Endothelial cell of umbilical vein (primary cell): Measurements from ENCODE around the gene SEMA3G. TPM values are rescaled to one million over a fixed set of nuclear protein-coding genes. Genes with fewer than 3 reads are reported as not detected.

ENCODE experiments used
- BruUV-seq: library from RNA; stranded (reverse); fragments of 400-500 nt; replicated peaks from 2 replicates; lab custom pipeline; 2021; lab: Mats Ljungman, UMichigan
- CTCF ChIA-PET: fragments of 300-600, 350-600 bp; sonication (Branson Sonifier 250); formaldehyde crosslinking; loops from one replicate; lab custom pipeline; 2021; ENCODE audit warnings: antibody characterized with exemption, inconsistent platforms; lab: Charles Lee
- POLR2A ChIA-PET: fragments of 300-600, 350-600 bp; sonication (Branson Sonifier 250); formaldehyde crosslinking; loops from one replicate; lab custom pipeline; 2021; ENCODE audit warnings: antibody characterized with exemption, inconsistent platforms; lab: Charles Lee
- DNase-seq: peaks from one replicate; pipeline ENCODE4 v3.0.0-alpha.2; 2011; ENCODE audit warnings: low read depth, low spot score
- FAIRE-seq: peaks from 2 replicates; lab custom pipeline; 2011; peaks lifted over from hg19 to GRCh38; lab: Jason Lieb, UNC
- H2AFZ ChIP-seq: 2 replicates; pipeline ENCODE4 v1.6.0; 2012; ENCODE audit warnings: low read depth, low read length, control low read depth, inconsistent platforms
- H3K27ac ChIP-seq: 2 replicates; pipeline ENCODE4 v1.5.1; 2011; ENCODE audit warnings: low read depth, mild to moderate bottlenecking, control low read depth, low read length, moderate library complexity; ENCODE audit not compliant: insufficient read depth
- H3K27me3 ChIP-seq, 2 experiments: 2 replicates each; pipeline versions ENCODE4 v1.6.0 to v1.6.1; 2011; ENCODE audit warnings: low read length in 2 of 2, mixed read lengths in 1 of 2; ENCODE audit not compliant: control insufficient read depth in 2 of 2, insufficient read depth in 2 of 2
- H3K36me3 ChIP-seq, 2 experiments: 2 replicates in 1 of 2; 3 replicates in 1 of 2; pipeline ENCODE4 v1.5.1; 2011; ENCODE audit warnings: low read length in 2 of 2, mild to moderate bottlenecking in 1 of 2, moderate library complexity in 1 of 2; ENCODE audit not compliant: control insufficient read depth in 2 of 2, insufficient read depth in 2 of 2; ENCODE audit errors: extremely low read depth in 1 of 2
- H3K4me1 ChIP-seq: 3 replicates; pipeline ENCODE4 v1.5.1; 2011; ENCODE audit warnings: mild to moderate bottlenecking, low read length; ENCODE audit not compliant: control insufficient read depth, insufficient read depth; ENCODE audit errors: extremely low read depth
- H3K4me2 ChIP-seq: 2 replicates; pipeline ENCODE4 v1.6.1; 2011; ENCODE audit warnings: low read length, control low read depth, mixed read lengths; ENCODE audit not compliant: insufficient read depth
- H3K4me3 ChIP-seq, 3 experiments: fragments of 200-600 bp in 1 of 3; sonication (generic), shearing (Covaris generic) in 1 of 3; replicated peaks in 1 of 3; 2 replicates each; pipeline ENCODE4 v1.5.1; 2011 to 2016; ENCODE audit warnings: control low read depth in 3 of 3, low read length in 3 of 3, mild to moderate bottlenecking in 2 of 3, inconsistent platforms in 1 of 3, low read depth in 1 of 3, moderate library complexity in 1 of 3; ENCODE audit not compliant: insufficient read depth in 1 of 3
- H3K79me2 ChIP-seq: 2 replicates; pipeline ENCODE4 v1.6.0; 2012; ENCODE audit warnings: low read length, inconsistent platforms; ENCODE audit not compliant: control insufficient read depth, insufficient read depth
- H3K9ac ChIP-seq: replicated peaks from 2 replicates; pipeline ENCODE3; 2011; ENCODE audit warnings: low read length, control low read depth; ENCODE audit not compliant: insufficient read depth; ENCODE audit errors: extremely low read depth
- H3K9me1 ChIP-seq: replicated peaks from 3 replicates; pipeline ENCODE4 v1.6.0; 2011; ENCODE audit warnings: mild to moderate bottlenecking, low read length; ENCODE audit not compliant: control insufficient read depth, insufficient read depth; ENCODE audit errors: extremely low read depth
- H3K9me3 ChIP-seq: replicated peaks from 2 replicates; pipeline ENCODE4 v1.5.1; 2012; ENCODE audit warnings: low read length, inconsistent platforms; ENCODE audit not compliant: control insufficient read depth, insufficient read depth
- H4K20me1 ChIP-seq: replicated peaks from 2 replicates; pipeline ENCODE3; 2011; ENCODE audit warnings: mild to moderate bottlenecking, low read length; ENCODE audit not compliant: control insufficient read depth, insufficient read depth; ENCODE audit errors: extremely low read depth
- POLR2AphosphoS5 ChIP-seq: IDR thresholded peaks from 2 replicates; pipeline ENCODE4 v1.6.1; 2012; ENCODE audit warnings: low read depth, mild to moderate bottlenecking, control low read depth, low read length, moderate library complexity; ENCODE audit not compliant: insufficient read depth
- dilution Hi-C: fragments of 300-500 bp; cut with MboI; formaldehyde crosslinking; loops from one replicate; pipeline ENCODE4 v1.15.0; 2019; ENCODE audit warnings: low sequenced_read_pairs; ENCODE audit not compliant: extremely low pct_ligation_motif_present
- intact Hi-C: fragments of 100-400 bp; cut with micrococcal nuclease; formaldehyde crosslinking; loops from one replicate; pipeline ENCODE4 v1.10.0; 2022
- polyA plus RNA-seq, 4 experiments: library from polyadenylated mRNA; depleted of rRNA in 3 of 4; stranded (reverse) in 3 of 4; unstranded in 1 of 4; fragments of >200 nt; gene quantifications; 2 replicates each; pipeline versions ENCODE4 v1.2.1 to v1.2.3, GENCODE V29; 2011 to 2012; ENCODE audit warnings: missing spikeins in 1 of 4
- total RNA-seq: library from RNA; stranded (reverse); gene quantifications from 2 replicates; pipeline ENCODE4 v1.2.3, GENCODE V29; 2021
- TF ChIP-seq, protein P1 (sequence below): IDR thresholded peaks from 2 replicates; pipeline ENCODE4 v1.6.1; 2011; ENCODE audit not compliant: insufficient read depth, insufficient read length
- TF ChIP-seq, protein P2 (sequence below), 2 donors: IDR thresholded peaks; 1 replicate in 1 of 2; 2 replicates in 1 of 2; pipeline ENCODE4 v1.5.1; 2011; ENCODE audit warnings: low read length in 2 of 2, mild to moderate bottlenecking in 2 of 2, moderate library complexity in 2 of 2, control low read depth in 1 of 2, inconsistent platforms in 1 of 2, low read depth in 1 of 2; ENCODE audit not compliant: insufficient read depth in 1 of 2; ENCODE audit errors: extremely low read depth in 1 of 2

The SEMA3G gene
- total and polyA plus RNA-seq, 2 donors (not counting 3 experiments of a cell fraction or from before 2014, with no cell fraction given), result 22.6 to 27.9 TPM

DNA sequence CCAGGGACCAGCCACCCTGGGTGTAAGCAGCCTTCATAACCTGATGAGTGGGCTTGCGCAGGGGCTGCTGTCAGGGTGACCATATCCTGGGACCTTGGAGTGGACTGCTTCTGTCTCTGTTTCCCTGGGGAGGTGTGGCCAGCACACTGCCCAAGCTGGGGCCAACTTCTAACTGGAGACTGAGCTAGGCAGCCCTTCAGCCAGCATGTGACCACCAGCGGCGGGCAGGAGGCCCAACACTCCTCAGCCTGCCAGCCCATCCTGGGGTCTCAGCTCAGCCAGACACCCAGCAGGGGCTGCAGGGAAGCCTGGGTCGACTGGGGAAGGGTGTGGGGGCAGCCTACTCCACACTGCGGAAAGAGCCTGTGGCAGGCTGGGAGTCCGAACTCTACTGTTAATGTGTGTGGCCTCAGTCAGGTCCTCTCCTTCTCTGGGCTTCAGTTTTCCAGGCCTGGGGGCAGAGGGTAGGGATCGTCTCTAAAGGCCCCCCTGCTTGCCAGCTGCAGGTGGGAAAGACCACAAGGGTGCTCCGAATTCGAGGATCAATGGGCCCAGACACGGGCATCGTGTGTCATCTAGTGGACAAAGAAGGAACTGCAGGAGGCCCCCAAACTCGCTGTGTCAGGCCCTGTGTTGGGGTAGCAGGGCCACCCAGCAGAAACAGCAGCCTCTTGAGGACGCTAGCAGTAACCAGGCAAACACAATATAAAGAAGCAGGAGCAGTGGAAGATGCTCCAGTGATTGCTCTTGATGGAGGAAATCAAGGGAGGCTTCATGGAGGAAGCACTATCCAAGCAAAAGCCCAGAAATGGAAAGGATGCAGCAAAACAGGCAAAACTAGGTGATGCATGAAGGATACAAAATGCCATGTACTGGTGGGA lies 2.0 kb upstream of the SEMA3G start:
- no peak overlapping the region for H3K4me3 ChIP-seq
- no peaks in the 10 kb centered on the region for H3K79me2 ChIP-seq
- CTCF ChIA-PET, result interaction anchor here (0.7 to 7.2 kb wide), 13 partner anchors 10 to 228 kb away, joined by 3 to 243 read pairs (median 6); partner anchors contain the start of gene WDR82
- H2AFZ ChIP-seq, result peak overlapping the region; percentile 15
- no peak overlapping the region for H3K27ac ChIP-seq
- intact Hi-C loops, result loop anchor here (1.0 to 5.0 kb wide), 3 partner anchors 19 to 210 kb away; partner anchors contain the start of gene TWF2
- FAIRE-seq (peak; percentile 82), DNase-seq (peak; percentile 70)
- H3K9me3 ChIP-seq, result no peaks in the 10 kb centered on the region
- H3K36me3 ChIP-seq, result no peaks in the 10 kb centered on the region
- TF ChIP-seq, protein P1, sequence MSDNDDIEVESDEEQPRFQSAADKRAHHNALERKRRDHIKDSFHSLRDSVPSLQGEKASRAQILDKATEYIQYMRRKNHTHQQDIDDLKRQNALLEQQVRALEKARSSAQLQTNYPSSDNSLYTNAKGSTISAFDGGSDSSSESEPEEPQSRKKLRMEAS, result peak; percentile 15
- TF ChIP-seq, protein P2, sequence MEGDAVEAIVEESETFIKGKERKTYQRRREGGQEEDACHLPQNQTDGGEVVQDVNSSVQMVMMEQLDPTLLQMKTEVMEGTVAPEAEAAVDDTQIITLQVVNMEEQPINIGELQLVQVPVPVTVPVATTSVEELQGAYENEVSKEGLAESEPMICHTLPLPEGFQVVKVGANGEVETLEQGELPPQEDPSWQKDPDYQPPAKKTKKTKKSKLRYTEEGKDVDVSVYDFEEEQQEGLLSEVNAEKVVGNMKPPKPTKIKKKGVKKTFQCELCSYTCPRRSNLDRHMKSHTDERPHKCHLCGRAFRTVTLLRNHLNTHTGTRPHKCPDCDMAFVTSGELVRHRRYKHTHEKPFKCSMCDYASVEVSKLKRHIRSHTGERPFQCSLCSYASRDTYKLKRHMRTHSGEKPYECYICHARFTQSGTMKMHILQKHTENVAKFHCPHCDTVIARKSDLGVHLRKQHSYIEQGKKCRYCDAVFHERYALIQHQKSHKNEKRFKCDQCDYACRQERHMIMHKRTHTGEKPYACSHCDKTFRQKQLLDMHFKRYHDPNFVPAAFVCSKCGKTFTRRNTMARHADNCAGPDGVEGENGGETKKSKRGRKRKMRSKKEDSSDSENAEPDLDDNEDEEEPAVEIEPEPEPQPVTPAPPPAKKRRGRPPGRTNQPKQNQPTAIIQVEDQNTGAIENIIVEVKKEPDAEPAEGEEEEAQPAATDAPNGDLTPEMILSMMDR (IDR thresholded peaks at IDR 0.05; ENCODE audit: extremely low read depth in 1 of 2, insufficient read depth in 1 of 2, low read depth in 1 of 2, low read length in 2 of 2), result peak; percentile 99
- no peak for TF ChIP-seq POLR2AphosphoS5
- no TSS peak for BruUV-seq
- no peaks in the 10 kb centered on the region for H3K9me1 ChIP-seq
- no peak overlapping the region for H3K4me2 ChIP-seq
- no peak overlapping the region for H3K9ac ChIP-seq
- H4K20me1 ChIP-seq, result no peaks in the 10 kb centered on the region
- POLR2A ChIA-PET, result interaction anchor here (0.5 kb wide), 1 partner anchor 22 kb away, joined by 4 read pairs; no protein-coding TSS in a partner anchor
- dilution Hi-C loops, result no loop called here
- peaks cover 5% of the 10 kb centered on the region for H3K4me1 ChIP-seq
- no peaks in the 10 kb centered on the region for H3K27me3 ChIP-seq
